Naive thymus-derived CD4-positive, alpha-beta T cell (primary cell): ENCODE data around the gene PPP1R12C. TPM values are rescaled to one million over a fixed set of nuclear protein-coding genes. Genes with fewer than 3 reads are reported as not detected.
"Not testable (repeated sequence)": the region's sequence is repeated elsewhere in the genome, so short reads cannot be mapped to it uniquely, and the experiment has no call there.

Source experiments
- ATAC-seq: fragments of 150-1000 bp; cut with Tn5 transposase; 2 replicates; pipeline ENCODE4 v1.10.0; 2021; ENCODE audit warnings: mild to moderate bottlenecking, moderate library complexity
- CTCF ChIA-PET: fragments of 350-600 bp; sonication (Branson Sonifier 250); formaldehyde crosslinking; loops from one replicate; lab custom pipeline; 2021; ENCODE audit warnings: antibody characterized with exemption; lab: Charles Lee
- POLR2A ChIA-PET: fragments of 350-600 bp; sonication (Branson Sonifier 250); formaldehyde crosslinking; loops from one replicate; lab custom pipeline; 2021; ENCODE audit warnings: antibody characterized with exemption, inconsistent platforms; lab: Charles Lee
- DNase-seq, 9 donors: peaks; one replicate each; pipeline versions ENCODE4 v3.0.0 to v3.0.0-alpha.2; 2020 to 2022; ENCODE audit warnings: mixed read lengths in 1 of 9
- H3K27ac ChIP-seq: one replicate; pipeline ENCODE4 v1.7.0; 2013; ENCODE audit warnings: mild to moderate bottlenecking, low read depth, low read length, moderate library complexity
- H3K27me3 ChIP-seq, 2 donors: one replicate each; pipeline ENCODE4 v1.7.0; 2013; ENCODE audit warnings: low read length in 2 of 2, mild to moderate bottlenecking in 2 of 2, moderate library complexity in 2 of 2; ENCODE audit not compliant: control insufficient read depth in 2 of 2, insufficient read depth in 2 of 2
- H3K36me3 ChIP-seq, 3 experiments: 1 replicate in 2 of 3; 2 replicates in 1 of 3; pipeline ENCODE4 v1.7.0; 2013; ENCODE audit warnings: low read length in 3 of 3, mild to moderate bottlenecking in 3 of 3, moderate library complexity in 1 of 3; ENCODE audit not compliant: insufficient read depth in 3 of 3, control insufficient read depth in 2 of 3
- H3K4me1 ChIP-seq, 2 donors: one replicate each; pipeline ENCODE4 v1.7.0; 2013; ENCODE audit warnings: low read length in 2 of 2, mild to moderate bottlenecking in 2 of 2, moderate library complexity in 1 of 2; ENCODE audit not compliant: control insufficient read depth in 2 of 2, insufficient read depth in 2 of 2
- H3K4me3 ChIP-seq: 2 replicates; pipeline ENCODE4 v1.7.0; 2013; ENCODE audit warnings: mild to moderate bottlenecking, low read length
- H3K9me3 ChIP-seq, 3 experiments: 1 replicate in 2 of 3; 2 replicates in 1 of 3; pipeline ENCODE4 v1.7.0; 2013; ENCODE audit warnings: low read length in 3 of 3; ENCODE audit not compliant: control insufficient read depth in 2 of 3
- H3K27ac Mint-ChIP-seq, 9 donors: one replicate each; pipeline ENCODE4 v1.8.0; 2020 to 2022; ENCODE audit warnings: mixed read lengths in 9 of 9, mild to moderate bottlenecking in 8 of 9, moderate library complexity in 5 of 9, inconsistent platforms in 2 of 9
- H3K27me3 Mint-ChIP-seq, 5 donors: one replicate each; pipeline ENCODE4 v1.8.0; 2021 to 2022; ENCODE audit warnings: mixed read lengths in 5 of 5, mild to moderate bottlenecking in 1 of 5
- H3K36me3 Mint-ChIP-seq, 5 donors: one replicate each; pipeline ENCODE4 v1.8.0; 2020 to 2022; ENCODE audit warnings: mixed read lengths in 5 of 5, mild to moderate bottlenecking in 3 of 5, inconsistent platforms in 1 of 5
- H3K4me1 Mint-ChIP-seq, 7 donors: one replicate each; pipeline ENCODE4 v1.8.0; 2020 to 2022; ENCODE audit warnings: mixed read lengths in 7 of 7, mild to moderate bottlenecking in 3 of 7, inconsistent platforms in 1 of 7
- H3K4me3 Mint-ChIP-seq, 10 donors: one replicate each; pipeline ENCODE4 v1.8.0; 2020 to 2022; ENCODE audit warnings: mild to moderate bottlenecking in 10 of 10, mixed read lengths in 10 of 10, moderate library complexity in 6 of 10, inconsistent platforms in 2 of 10
- H3K9me3 Mint-ChIP-seq, 11 donors: one replicate each; pipeline ENCODE4 v1.8.0; 2020 to 2022; ENCODE audit warnings: mixed read lengths in 11 of 11, mild to moderate bottlenecking in 4 of 11, inconsistent platforms in 1 of 11, moderate library complexity in 1 of 11
- intact Hi-C, 2 donors: fragments of 100-400 bp; cut with micrococcal nuclease; formaldehyde crosslinking; loops; one replicate each; pipeline ENCODE4 v1.15.1; 2023
- polyA plus RNA-seq, 2 donors: library from polyadenylated mRNA; unstranded; fragments of 300-500 nt; fragmentation: Illumina TruSeq; gene quantifications; one replicate each; pipeline ENCODE4 v1.2.3, GENCODE V29; 2021
- total RNA-seq, 6 experiments: library from RNA in 5 of 6; stranded (reverse) in 5 of 6; gene quantifications; 1 replicate in 5 of 6; 2 replicates in 1 of 6; pipeline ENCODE4 v1.2.3 and lab custom pipeline; 2021 to 2026

Gene PPP1R12C
- total and polyA plus RNA-seq, 7 experiments from 2014 or later: 3.8 to 180 (median 142) TPM

DNA sequence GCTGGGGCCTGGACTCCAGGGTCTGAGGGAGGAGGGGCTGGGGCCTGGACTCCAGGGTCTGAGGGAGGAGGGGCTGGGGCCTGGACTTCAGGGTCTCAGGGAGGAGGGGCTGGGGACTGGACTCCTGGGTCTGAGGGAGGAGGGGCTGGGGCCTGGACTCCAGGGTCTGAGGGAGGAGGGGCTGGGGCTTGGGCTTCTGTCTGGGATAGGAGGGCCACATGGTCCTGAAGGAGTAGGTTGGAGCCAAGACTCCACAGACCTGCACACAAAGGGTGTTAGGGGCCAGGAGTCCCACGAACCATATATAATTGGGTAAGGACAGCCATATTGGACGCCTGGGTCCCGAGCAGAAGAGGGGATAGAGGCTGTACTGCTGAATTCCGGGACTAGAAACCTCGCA lies 38.3 kb upstream of the PPP1R12C start:
- H3K4me3 ChIP-seq, H3K27ac ChIP-seq, ATAC-seq, H3K36me3 ChIP-seq, intact Hi-C loops, H3K36me3 Mint-ChIP-seq, CTCF ChIA-PET, H3K27me3 ChIP-seq, POLR2A ChIA-PET, H3K27ac Mint-ChIP-seq, DNase-seq: not testable (repeated sequence)
- peaks cover 3 to 24% (median 14%) of the 10 kb centered on the region in 11 donors for H3K9me3 Mint-ChIP-seq
- H3K4me1 ChIP-seq: peaks cover 0 to 12% of the 10 kb centered on the region in 2 donors
- H3K9me3 ChIP-seq: peaks cover 0 to 17% (median 10%) of the 10 kb centered on the region in 3 experiments
- peak overlapping the region in 3 of 10 donors; percentile 9 to 53 (median 41) for H3K4me3 Mint-ChIP-seq
- peaks cover 8 to 41% (median 32%) of the 10 kb centered on the region in 5 donors for H3K27me3 Mint-ChIP-seq
- peaks cover 15 to 40% (median 31%) of the 10 kb centered on the region in 7 donors for H3K4me1 Mint-ChIP-seq

DNA sequence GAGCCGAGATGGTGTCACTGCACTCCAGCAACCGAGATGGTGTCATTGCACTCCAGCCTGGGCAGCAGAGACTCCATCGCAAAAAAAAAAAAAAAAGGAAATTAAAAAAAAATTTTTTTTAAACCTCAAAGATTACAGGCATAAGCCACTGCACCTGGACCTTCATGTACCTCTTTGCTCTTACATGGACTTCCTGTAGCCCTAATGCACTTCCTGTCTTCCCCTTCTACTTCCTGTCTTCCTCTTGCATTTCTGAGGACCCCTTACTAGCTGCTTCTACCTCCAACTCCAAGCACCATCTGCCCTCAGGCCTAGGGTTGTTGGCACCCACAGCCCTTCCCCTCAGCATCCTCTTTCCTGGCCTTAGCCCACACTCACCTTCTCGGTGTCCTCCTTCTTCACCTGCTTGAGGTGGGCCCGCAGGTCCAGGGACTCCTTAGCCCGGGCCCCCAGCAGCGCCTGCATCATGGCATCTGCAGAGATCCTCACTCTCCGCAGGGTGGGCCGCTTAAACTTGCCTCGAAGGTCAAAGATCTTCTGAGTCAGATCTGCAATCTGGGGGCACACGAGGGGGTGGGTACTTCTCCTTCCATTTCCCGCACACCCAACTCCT lies 36.3 kb upstream of the PPP1R12C start:
- Mint-ChIP-seq H3K36me3 (peaks cover 0 to 9% (median 7%) of the 10 kb centered on the region in 5 donors), H3K4me1 (peaks cover 10 to 40% (median 26%) of the 10 kb centered on the region in 7 donors), H3K27me3 (peaks cover 24 to 41% (median 34%) of the 10 kb centered on the region in 5 donors), H3K4me3 (peak overlapping the region in 5 of 10 donors; percentile 19 to 75 (median 35)), H3K27ac (peak overlapping the region in 3 of 9 donors; percentile 23 to 73 (median 47)), H3K9me3 (peaks cover 3 to 33% (median 14%) of the 10 kb centered on the region in 11 donors)
- ChIA-PET POLR2A (interaction anchor here (1.0 kb wide), 1 partner anchor 848 kb away, joined by 4 read pairs; no protein-coding TSS in a partner anchor), CTCF (interaction anchor here (0.6 kb wide), 1 partner anchor 305 kb away, joined by 3 read pairs; no protein-coding TSS in a partner anchor)
- Histone ChIP-seq H3K27ac (no peak overlapping the region), H3K4me3 (no peak overlapping the region), H3K36me3 (no peaks in the 10 kb centered on the region), H3K9me3 (peaks cover 0 to 17% (median 10%) of the 10 kb centered on the region in 3 experiments), H3K4me1 (peaks cover 0 to 12% of the 10 kb centered on the region in 2 donors), H3K27me3 (peaks cover 0 to 10% of the 10 kb centered on the region in 2 donors)
- ATAC-seq (no peak), DNase-seq (no peak)
- intact Hi-C loops: no loop called here

DNA sequence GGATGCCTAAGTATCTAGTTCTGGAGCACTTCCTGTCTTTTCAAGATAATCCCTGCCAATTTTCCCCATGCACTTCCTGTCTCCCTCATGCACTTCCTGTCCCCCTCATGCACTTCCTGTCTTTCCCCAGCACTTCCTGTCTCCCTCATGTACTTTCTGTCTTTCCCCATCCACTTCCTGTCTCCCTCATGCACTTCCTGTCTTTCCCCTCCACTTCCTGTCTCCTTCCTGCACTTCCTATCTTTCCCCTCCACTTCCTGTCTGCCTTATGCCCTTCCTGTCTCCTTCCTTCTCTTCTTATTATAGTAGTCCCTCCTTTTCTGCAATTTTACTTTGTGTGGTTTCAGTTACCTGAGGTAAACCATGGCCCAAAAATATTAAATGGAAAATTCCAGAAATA lies 34.6 kb upstream of the PPP1R12C start:
- H3K9me3 ChIP-seq: peaks cover 0 to 17% (median 10%) of the 10 kb centered on the region in 3 experiments
- peak overlapping the region; percentile 38 for H3K27ac ChIP-seq
- ATAC-seq: no peak
- H3K4me3 ChIP-seq: no peak overlapping the region
- H3K36me3 ChIP-seq: no peaks in the 10 kb centered on the region
- DNase-seq: no peak
- CTCF ChIA-PET: interaction anchor here (0.6 to 1.8 kb wide), 2 partner anchors 12 to 487 kb away, joined by 3 to 7 read pairs; no protein-coding TSS in a partner anchor
- H3K27me3 ChIP-seq: peaks cover 0 to 8% of the 10 kb centered on the region in 2 donors
- H3K27ac Mint-ChIP-seq: peak overlapping the region; percentile 69 to 90 (median 84)
- H3K27me3 Mint-ChIP-seq: peaks cover 28 to 42% (median 32%) of the 10 kb centered on the region in 5 donors
- POLR2A ChIA-PET: interaction anchor here (1.0 kb wide), 1 partner anchor 233 kb away, joined by 3 read pairs; no protein-coding TSS in a partner anchor
- H3K36me3 Mint-ChIP-seq: peaks cover 0 to 9% (median 7%) of the 10 kb centered on the region in 5 donors
- H3K4me3 Mint-ChIP-seq: peak overlapping the region in 4 of 10 donors; percentile 7 to 64 (median 48)
- H3K9me3 Mint-ChIP-seq: peaks cover 3 to 33% (median 14%) of the 10 kb centered on the region in 11 donors
- peaks cover 10 to 40% (median 24%) of the 10 kb centered on the region in 7 donors for H3K4me1 Mint-ChIP-seq
- intact Hi-C loops: no loop called here
- H3K4me1 ChIP-seq: peaks cover 0 to 12% of the 10 kb centered on the region in 2 donors

DNA sequence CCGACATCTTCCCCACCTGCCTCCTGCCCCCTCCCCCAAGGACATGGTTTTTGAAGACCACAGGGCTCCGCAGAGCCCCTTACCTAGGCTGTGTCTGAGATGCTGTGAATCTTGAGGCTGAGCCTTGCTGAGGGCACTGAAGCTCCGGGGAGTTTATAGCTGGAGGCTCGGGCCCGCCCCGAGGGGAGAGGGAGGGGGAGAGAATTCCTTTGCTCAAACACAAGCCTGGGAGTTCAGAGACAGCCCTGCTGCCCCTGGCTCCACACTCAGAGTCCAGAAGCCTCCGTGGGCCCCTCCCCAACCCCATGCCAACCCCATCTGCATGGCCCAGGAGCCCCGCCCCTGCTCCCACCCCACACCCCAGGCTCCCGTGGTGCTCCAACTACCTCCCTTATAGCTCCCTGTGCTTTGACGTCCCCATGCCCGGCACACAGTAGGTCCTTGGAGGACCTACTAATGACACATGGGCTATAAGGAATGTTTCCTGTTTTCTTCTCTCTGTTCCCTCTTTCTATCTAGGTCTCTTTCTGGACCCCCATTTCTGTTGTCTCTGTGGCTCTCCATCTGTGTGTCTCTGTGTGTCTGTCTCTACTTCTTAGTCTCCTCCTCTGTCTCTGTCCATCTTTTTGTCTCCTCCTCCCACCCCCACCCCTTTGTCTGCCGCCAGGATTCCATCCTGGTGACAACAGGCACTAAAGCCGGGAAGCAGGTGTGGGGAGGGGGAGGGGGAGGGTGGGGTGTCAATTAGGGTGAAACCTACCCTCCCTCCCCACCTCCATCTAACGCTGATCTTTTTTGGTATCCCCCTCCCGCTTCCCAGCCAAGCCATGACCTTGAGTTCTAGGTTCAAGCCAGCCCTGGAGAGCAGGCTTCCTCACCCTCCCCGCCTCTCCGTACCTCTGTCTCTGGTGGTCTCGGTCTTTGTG lies 31.9 kb upstream of the PPP1R12C start, which contains the start of gene TNNT1:
TSS of gene TNNT1 (minus strand) at position 129 of the 926 bp plus-strand sequence. CDS start 2,049 bp downstream, outside the sequence.
- Histone ChIP-seq H3K4me3 (no peak within 1 kb of the TSS), H3K9me3 (peaks cover 0 to 12% (median 10%) of the 10 kb centered on the region in 3 experiments), H3K27ac (no peak within 1 kb of the TSS), H3K4me1 (peaks cover 0 to 5% of the 10 kb centered on the region in 2 donors), H3K36me3 (no peaks in the 10 kb centered on the region), H3K27me3 (peaks cover 5 to 6% of the 10 kb centered on the region in 2 donors)
- DNase-seq (no peak), ATAC-seq (no peak)
- Mint-ChIP-seq H3K36me3 (peaks cover 0 to 8% (median 5%) of the 10 kb centered on the region in 5 donors), H3K4me3 (no peak within 1 kb of the TSS), H3K4me1 (peaks cover 15 to 41% (median 27%) of the 10 kb centered on the region in 7 donors), H3K27ac (peak within 1 kb of the TSS in 2 of 9 donors; percentile 41 to 65), H3K9me3 (peaks cover 3 to 32% (median 14%) of the 10 kb centered on the region in 11 donors), H3K27me3 (peaks cover 36 to 47% (median 41%) of the 10 kb centered on the region in 5 donors)
- POLR2A ChIA-PET: no interaction called here
- intact Hi-C loops: loop anchor here in 1 of 2 donors (10.0 kb wide), 1 partner anchor 155 kb away; no protein-coding TSS in a partner anchor
- CTCF ChIA-PET: no interaction called here

DNA sequence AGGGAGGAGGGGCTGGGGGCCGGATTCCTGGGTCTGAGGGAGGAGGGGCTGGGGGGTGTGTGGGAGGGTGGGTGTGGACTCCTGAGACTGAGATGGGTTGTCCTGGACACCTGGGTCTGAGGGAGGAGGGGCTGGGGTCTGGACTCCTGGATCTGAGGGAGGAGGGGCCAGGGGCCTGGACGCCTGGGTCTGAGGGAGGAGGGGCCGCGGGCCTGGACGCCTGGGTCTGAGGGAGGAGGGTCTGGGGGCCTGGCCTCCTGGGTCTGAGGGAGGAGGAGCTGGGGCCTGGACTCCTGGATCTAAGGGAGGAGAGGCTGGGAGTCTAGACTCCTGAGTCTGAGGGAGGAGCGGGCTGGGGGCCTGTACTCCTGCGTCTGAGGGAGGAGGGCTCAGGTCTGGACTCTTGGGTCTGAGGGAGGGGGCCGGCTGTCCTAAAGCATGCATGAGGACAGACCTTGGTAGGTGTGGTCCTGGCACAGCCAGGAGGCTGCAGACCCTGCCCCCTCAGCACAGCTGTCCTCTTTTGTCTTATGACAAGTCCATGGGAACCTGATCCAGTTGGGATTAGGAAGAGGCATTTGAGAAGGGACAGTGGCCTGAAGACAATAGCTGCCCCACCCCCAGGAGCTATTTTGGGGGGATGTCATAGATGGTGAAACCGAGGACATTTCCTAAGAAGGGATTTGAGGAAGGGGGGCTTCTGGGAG lies 30.3 kb upstream of the PPP1R12C start:
- ChIA-PET POLR2A (no interaction called here), CTCF (no interaction called here)
- Histone ChIP-seq H3K27me3 (peaks cover 5 to 6% of the 10 kb centered on the region in 2 donors), H3K27ac (no peak overlapping the region), H3K36me3 (no peaks in the 10 kb centered on the region), H3K4me3 (no peak overlapping the region), H3K4me1 (no peaks in the 10 kb centered on the region), H3K9me3 (peaks cover 0 to 12% (median 10%) of the 10 kb centered on the region in 3 experiments)
- Mint-ChIP-seq H3K4me3 (no peak overlapping the region), H3K27me3 (peaks cover 48 to 53% (median 50%) of the 10 kb centered on the region in 5 donors), H3K4me1 (peaks cover 8 to 26% (median 17%) of the 10 kb centered on the region in 7 donors), H3K27ac (no peak overlapping the region), H3K36me3 (peaks cover 0 to 9% (median 0%) of the 10 kb centered on the region in 5 donors), H3K9me3 (peaks cover 2 to 23% (median 11%) of the 10 kb centered on the region in 11 donors)
- ATAC-seq: no peak
- intact Hi-C loops: loop anchor here in 1 of 2 donors (10.0 kb wide), 1 partner anchor 157 kb away; no protein-coding TSS in a partner anchor
- DNase-seq: no peak
